Tibial nerve (tissue), 4 donors: Measurements from ENCODE around the gene PIP5K1B.

ENCODE experiments used
- EP300 ChIP-seq, 2 donors: sonication (generic); formaldehyde crosslinking; IDR thresholded peaks; one replicate each; pipeline ENCODE4 v1.6.1; 2017; ENCODE audit warnings: antibody characterized with exemption in 2 of 2, mild to moderate bottlenecking in 1 of 2
- POLR2A ChIP-seq, 2 donors: fragments of 450-650 bp; IDR thresholded peaks; one replicate each; pipeline ENCODE4 v1.6.1; 2017; ENCODE audit warnings: antibody characterized with exemption in 2 of 2, mild to moderate bottlenecking in 2 of 2, moderate library complexity in 2 of 2
- TF ChIP-seq, protein P1 (sequence below), 5 experiments: fragments of 200-600 bp in 3 of 5; fragments of 450-650 bp in 2 of 5; sonication (generic) in 3 of 5; IDR thresholded peaks; one replicate each; pipeline ENCODE4 v1.5.1; 2016 to 2019; ENCODE audit warnings: antibody characterized with exemption in 5 of 5, mild to moderate bottlenecking in 3 of 5, moderate library complexity in 2 of 5

GRCh38 chr9:68947842-68948569 is 243.0 kb downstream of the PIP5K1B start:
- TF ChIP-seq, protein P1, sequence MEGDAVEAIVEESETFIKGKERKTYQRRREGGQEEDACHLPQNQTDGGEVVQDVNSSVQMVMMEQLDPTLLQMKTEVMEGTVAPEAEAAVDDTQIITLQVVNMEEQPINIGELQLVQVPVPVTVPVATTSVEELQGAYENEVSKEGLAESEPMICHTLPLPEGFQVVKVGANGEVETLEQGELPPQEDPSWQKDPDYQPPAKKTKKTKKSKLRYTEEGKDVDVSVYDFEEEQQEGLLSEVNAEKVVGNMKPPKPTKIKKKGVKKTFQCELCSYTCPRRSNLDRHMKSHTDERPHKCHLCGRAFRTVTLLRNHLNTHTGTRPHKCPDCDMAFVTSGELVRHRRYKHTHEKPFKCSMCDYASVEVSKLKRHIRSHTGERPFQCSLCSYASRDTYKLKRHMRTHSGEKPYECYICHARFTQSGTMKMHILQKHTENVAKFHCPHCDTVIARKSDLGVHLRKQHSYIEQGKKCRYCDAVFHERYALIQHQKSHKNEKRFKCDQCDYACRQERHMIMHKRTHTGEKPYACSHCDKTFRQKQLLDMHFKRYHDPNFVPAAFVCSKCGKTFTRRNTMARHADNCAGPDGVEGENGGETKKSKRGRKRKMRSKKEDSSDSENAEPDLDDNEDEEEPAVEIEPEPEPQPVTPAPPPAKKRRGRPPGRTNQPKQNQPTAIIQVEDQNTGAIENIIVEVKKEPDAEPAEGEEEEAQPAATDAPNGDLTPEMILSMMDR (IDR thresholded peaks at IDR 0.05) = no peak
- TF ChIP-seq EP300 (IDR thresholded peaks at IDR 0.05) = no peak
- TF ChIP-seq POLR2A (IDR thresholded peaks at IDR 0.05) = no peak
